Measurements from ENCODE around the gene RETREG1.
"Not testable (repeated sequence)": the region's sequence is repeated elsewhere in the genome, so short reads cannot be mapped to it uniquely, and the experiment has no call there.

The RETREG1 gene

DNA sequence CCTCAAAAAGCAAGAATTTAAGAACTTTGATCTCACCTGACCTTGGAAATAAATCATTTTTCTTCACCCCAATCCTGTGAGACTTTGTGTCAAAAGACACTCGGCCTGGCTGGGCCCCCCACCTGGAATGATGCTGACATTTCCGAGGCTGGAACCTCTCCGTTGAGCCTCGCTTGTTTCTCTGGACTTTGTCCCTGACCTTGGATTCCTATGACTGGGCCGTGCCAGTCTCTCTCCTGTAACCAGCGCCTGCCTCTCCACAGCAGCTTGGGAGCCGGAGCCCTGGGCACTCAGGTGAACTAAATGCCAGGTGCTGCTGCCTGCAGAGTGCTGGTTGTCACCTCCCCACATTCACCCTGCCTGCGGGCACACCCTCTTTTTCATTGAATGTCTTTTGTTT, 62.7 kb downstream of the RETREG1 start:
- no peak for DNase-seq (ENCODE audit: low read depth)

- peak; percentile 22 for DNase-seq (ENCODE audit: low read depth)
Observed at GRCh38 chr5:16552666-16553343, 64.0 kb downstream of the RETREG1 start.

DNA sequence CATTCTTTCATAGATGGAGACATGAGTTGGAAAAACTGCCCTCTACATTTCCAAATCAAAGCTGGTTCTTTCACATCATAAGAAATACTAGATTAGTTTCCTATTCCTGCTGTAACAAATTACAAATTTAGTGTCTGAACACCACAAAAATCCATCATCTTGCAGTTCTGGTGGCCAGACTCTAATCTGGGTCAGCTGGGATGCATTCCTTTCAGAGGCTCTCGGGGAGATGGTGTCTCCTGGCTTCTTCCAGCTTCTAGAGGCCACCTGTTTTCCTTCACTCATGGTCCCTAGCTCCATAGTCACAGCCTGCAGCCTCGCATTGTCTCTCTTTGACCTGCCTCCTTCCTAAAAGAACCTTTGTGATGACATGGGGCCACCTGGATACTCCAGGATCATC, 65.2 kb downstream of the RETREG1 start:
- DNase-seq (ENCODE audit: low read depth) = no peak

DNA sequence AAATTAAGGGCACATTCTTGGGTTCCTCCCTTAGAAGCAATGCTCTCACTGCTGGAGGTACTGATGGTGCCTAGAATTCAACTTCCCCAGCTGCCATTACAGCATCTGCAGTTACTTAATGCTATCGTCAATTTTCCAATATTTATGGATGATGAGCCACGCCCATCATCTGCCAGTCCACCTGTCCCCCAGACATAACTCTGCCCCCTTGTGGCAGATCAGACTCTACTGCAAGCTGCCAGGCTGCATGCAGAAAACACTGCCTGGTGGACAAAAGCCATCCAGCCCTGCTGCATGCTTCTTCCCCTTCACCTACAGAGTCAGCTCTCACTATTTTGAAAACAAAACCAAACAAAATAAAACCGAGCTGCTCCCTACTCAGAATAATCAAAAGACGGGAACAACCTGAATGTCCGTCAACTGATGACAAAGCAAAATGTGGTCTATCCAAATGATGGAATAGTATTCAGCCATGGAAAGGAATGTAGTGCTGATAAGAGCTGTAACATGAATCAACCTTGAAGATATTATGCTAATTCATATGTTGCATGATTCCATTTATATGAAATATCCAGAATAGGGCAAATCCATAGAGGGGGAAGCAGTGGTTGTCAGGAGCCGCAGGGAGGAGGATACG, 66.4 kb downstream of the RETREG1 start:
- no peak for DNase-seq (ENCODE audit: low read depth)

GRCh38 chr5:16549491-16550206, 67.1 kb downstream of the RETREG1 start:
- no peak for DNase-seq (ENCODE audit: low read depth)

GRCh38 chr5:16548812-16549211, 68.0 kb downstream of the RETREG1 start:
- DNase-seq (ENCODE audit: low read depth) = no peak

GRCh38 chr5:16548115-16548514, 68.7 kb downstream of the RETREG1 start:
- DNase-seq (ENCODE audit: low read depth) = no peak

GRCh38 chr5:16547200-16547842, 69.5 kb downstream of the RETREG1 start:
- no peak for DNase-seq (ENCODE audit: low read depth)

- no peak for DNase-seq (ENCODE audit: low read depth)
Observed at GRCh38 chr5:16546732-16547131, 70.1 kb downstream of the RETREG1 start.

DNA sequence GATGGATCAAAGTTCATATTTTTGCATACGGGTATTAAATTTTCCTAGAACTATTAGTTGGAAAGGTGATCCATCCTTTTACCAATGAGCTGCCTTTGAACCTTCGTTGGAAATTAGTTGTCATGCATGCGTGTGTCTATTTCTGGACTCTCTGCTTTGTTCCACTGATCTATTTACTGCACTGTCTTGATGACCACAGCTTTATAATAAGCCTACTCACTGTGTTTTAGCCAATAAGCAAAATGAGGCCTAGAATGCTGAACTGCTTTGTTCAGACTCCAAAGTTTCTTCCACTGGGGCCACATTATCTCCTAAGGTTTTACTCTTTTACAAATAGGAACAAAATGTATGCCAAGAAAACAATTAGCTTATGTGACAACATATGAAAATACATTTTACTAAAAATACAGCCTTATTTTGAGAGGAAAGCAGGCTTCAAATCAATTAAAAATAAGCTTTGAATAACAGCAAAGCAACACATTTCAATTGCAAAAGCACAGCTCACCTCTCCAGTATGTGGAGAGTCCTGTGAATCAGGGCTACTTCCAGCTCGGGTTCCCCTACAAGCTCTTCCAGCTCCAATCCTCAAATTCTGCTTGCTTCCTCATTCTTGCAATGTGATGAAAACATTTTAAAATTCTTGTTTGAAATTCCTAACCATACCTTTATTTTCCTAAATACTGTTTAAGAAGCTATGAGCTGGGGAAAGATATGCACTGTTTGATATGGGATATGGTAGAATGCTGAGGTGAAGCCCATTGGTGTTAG, 72.0 kb downstream of the RETREG1 start:
- no peak for DNase-seq (ENCODE audit: low read depth)

- not testable (repeated sequence) for DNase-seq (ENCODE audit: low read depth)
Observed at GRCh38 chr5:16543206-16543605, 73.6 kb downstream of the RETREG1 start.

GRCh38 chr5:16542236-16542635, 74.6 kb downstream of the RETREG1 start:
- no peak for DNase-seq (ENCODE audit: low read depth)

DNA sequence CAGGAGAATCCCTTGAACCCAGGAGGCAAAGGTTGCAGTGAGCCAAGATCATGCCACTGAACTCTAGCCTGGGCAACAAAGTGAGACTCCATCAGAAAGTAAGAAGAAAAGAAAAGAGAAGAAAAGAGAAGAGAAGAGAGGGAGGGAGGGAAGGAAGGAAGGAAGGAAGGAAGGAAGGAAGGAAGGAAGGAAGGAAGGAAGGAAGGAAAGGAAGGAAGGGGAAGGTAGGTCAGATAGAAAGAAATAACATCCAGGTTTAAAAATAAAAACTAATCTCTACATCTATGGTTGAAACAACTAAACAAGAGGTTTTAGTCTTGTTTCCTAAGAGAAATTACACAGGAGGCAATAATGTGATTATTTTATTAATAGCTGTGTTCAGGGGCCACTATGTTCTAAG, 75.2 kb downstream of the RETREG1 start:
- not testable (repeated sequence) for DNase-seq (ENCODE audit: low read depth)

- no peak for DNase-seq (ENCODE audit: low read depth)
Observed at GRCh38 chr5:16540421-16540820, 76.4 kb downstream of the RETREG1 start.

GRCh38 chr5:16539169-16539666, 77.6 kb downstream of the RETREG1 start:
- no peak for DNase-seq (ENCODE audit: low read depth)

GRCh38 chr5:16538006-16538405, 78.8 kb downstream of the RETREG1 start:
- no peak for DNase-seq (ENCODE audit: low read depth)

DNA sequence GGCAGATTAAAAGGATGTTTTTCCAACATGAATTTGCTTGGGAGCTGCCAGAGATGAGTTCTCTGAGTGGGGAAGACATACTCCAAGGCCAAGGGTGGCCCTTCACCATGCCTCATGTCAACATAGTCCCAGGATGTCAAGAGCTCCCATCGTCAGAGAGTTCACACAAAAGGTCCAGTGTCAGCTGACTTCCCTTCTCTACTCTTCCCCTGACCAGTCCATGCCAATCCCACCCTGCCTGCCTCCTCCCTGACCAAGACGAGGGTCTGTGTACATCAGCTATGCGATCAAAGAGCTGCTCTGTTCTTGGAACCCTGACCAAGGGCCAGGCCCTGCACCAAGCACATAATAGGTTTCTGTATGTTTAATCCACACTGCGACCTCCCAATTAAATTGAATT, 80.0 kb downstream of the RETREG1 start:
- no peak for DNase-seq (ENCODE audit: low read depth)

GRCh38 chr5:16536246-16536645, 80.6 kb downstream of the RETREG1 start:
- no peak for DNase-seq (ENCODE audit: low read depth)

- DNase-seq (ENCODE audit: low read depth) = no peak
Observed at GRCh38 chr5:16534280-16534679, 82.5 kb downstream of the RETREG1 start.

- DNase-seq (ENCODE audit: low read depth) = no peak
Observed at GRCh38 chr5:16531063-16531648, 85.6 kb downstream of the RETREG1 start.

DNA sequence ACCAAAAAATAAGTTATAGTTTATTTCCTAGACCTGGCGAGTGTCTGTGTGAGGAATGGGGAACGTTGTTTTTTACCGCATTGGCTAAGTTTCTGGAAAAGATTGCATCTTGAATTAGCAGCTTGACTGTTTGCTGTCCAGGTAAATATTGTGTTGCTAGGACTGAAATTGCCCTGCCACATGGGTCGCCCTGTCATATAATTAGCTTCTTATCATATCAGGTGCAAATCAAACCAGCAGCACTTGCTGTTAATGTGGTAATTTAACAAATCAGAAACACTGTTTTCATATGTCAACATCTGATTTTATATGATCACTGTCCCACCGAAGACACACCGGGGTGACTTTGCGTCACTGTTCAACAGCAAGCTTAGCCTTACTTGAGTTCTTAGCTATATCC, 87.5 kb downstream of the RETREG1 start:
- no peak for DNase-seq (ENCODE audit: low read depth)
